Type B pancreatic cell (in vitro differentiated cells): ENCODE results near the gene RASSF5. TPM values are rescaled to one million over a fixed set of nuclear protein-coding genes. Genes with fewer than 3 reads are reported as not detected.

Source experiments
- DNase-seq: peaks from one replicate; pipeline ENCODE4 v3.0.0; 2021; ENCODE audit warnings: mixed read lengths; ENCODE audit not compliant: unreplicated experiment; ENCODE audit errors: extremely low spot score
- H3K27ac Mint-ChIP-seq: 2 replicates; pipeline ENCODE4 v1.8.0; 2021; ENCODE audit warnings: mild to moderate bottlenecking, mixed read lengths
- H3K27me3 Mint-ChIP-seq: 2 replicates; pipeline ENCODE4 v1.8.0; 2021; ENCODE audit warnings: mixed read lengths
- H3K36me3 Mint-ChIP-seq: 2 replicates; pipeline ENCODE4 v1.8.0; 2021; ENCODE audit warnings: mixed read lengths
- H3K4me1 Mint-ChIP-seq: one replicate; pipeline ENCODE4 v1.8.0; 2021; ENCODE audit warnings: mixed read lengths; ENCODE audit not compliant: unreplicated experiment
- H3K4me3 Mint-ChIP-seq: 2 replicates; pipeline ENCODE4 v1.8.0; 2021; ENCODE audit warnings: mild to moderate bottlenecking, mixed read lengths
- H3K9me3 Mint-ChIP-seq: 2 replicates; pipeline ENCODE4 v1.8.0; 2021; ENCODE audit warnings: mixed read lengths
- total RNA-seq: library from RNA; stranded (reverse); gene quantifications from 2 replicates; pipeline ENCODE4 v1.2.1, GENCODE V29; 2021; ENCODE audit warnings: low replicate concordance
- TF ChIP-seq, protein P1 (sequence below): fragments of 200-600 bp; sonication (generic); conservative IDR thresholded peaks from 2 replicates; pipeline ENCODE4 v1.5.0; 2021; ENCODE audit warnings: antibody characterized with exemption, mild to moderate bottlenecking

The RASSF5 gene
- total RNA-seq, 1 donor from 2014 or later = 3.8 TPM

DNA sequence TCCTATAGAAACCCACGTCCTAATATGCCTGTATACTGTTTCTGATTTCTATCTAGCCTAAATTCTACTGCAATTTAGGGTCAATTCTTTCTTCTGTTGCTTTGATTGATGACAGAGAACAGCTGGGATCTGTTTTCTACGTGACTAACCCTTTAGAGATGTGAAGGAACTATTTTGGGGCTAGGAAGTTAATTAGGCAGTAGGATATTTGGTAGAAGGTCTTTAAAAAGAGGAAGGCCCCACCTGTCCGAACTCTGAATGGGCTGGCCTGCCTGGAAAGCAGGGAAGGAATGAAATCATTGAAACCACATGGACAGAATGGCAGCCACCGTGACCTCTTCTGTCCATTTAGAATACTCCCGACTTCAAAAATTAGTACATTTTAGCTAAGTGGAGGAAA is 83.9 kb downstream of the RASSF5 start:
- no peak for DNase-seq
- Mint-ChIP-seq H3K27me3 (no peaks in the 10 kb centered on the region), H3K36me3 (peaks cover 32% of the 10 kb centered on the region), H3K4me3 (no peak overlapping the region), H3K4me1 (peaks cover 8% of the 10 kb centered on the region), H3K27ac (no peak overlapping the region), H3K9me3 (no peaks in the 10 kb centered on the region)
- TF ChIP-seq, protein P1, sequence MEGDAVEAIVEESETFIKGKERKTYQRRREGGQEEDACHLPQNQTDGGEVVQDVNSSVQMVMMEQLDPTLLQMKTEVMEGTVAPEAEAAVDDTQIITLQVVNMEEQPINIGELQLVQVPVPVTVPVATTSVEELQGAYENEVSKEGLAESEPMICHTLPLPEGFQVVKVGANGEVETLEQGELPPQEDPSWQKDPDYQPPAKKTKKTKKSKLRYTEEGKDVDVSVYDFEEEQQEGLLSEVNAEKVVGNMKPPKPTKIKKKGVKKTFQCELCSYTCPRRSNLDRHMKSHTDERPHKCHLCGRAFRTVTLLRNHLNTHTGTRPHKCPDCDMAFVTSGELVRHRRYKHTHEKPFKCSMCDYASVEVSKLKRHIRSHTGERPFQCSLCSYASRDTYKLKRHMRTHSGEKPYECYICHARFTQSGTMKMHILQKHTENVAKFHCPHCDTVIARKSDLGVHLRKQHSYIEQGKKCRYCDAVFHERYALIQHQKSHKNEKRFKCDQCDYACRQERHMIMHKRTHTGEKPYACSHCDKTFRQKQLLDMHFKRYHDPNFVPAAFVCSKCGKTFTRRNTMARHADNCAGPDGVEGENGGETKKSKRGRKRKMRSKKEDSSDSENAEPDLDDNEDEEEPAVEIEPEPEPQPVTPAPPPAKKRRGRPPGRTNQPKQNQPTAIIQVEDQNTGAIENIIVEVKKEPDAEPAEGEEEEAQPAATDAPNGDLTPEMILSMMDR = no peak

DNA sequence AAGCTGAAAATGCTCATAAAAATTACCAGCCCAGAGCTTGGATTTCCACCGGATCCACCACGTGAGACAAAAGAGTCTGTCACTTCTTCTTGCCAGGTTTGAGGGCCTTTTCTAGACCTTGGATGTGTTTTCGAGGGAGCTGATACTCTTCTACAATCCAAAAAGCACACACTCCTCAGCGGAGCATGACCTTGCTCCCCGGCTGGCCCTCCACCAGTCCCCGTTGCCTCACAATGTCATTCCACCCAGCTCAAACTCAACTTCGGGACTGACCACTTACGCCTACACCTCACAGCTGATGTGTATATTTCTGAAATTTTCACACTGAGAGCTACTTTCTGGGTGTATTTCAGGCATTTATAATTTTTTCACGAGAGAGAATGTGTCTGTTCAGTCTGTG is 84.4 kb downstream of the RASSF5 start:
- Mint-ChIP-seq H3K36me3 (peaks cover 33% of the 10 kb centered on the region), H3K4me1 (peaks cover 8% of the 10 kb centered on the region)

DNA sequence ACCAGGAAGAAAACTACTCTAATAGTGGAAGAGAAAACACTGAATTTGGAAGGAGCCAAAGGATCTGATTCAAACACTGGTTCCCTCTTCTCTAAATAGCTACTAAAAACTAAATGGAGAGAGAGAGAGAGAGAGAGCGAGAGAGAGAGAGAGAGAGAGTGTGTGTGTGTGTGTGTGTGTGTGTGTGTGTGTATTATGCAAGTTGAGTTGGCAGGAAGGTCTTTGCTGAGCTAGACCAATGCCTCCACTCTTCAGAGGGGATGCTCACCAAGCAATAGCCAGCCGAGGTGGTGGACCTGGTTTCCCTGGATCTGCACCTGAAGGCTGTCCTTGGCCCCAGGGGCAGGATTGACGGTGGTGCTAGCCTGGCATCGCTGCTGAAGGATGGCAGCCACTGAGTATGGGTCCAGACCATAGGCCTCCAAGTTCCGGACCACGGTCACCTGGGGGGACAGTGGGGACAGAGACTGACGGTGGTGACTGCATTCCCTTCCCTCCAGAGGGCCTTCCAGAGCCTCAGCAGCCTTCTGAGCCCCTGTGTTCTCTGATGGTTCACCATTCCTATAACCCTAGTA is 86.1 kb downstream of the RASSF5 start:
- TF ChIP-seq, protein P1 = no peak
- no peak for DNase-seq
- Mint-ChIP-seq H3K27ac (no peak overlapping the region), H3K9me3 (no peaks in the 10 kb centered on the region), H3K4me3 (no peak overlapping the region), H3K27me3 (no peaks in the 10 kb centered on the region), H3K36me3 (peaks cover 39% of the 10 kb centered on the region), H3K4me1 (no peaks in the 10 kb centered on the region)

More for the DNA sequence above, 84.4 kb downstream of the RASSF5 start:
- no peak for DNase-seq
- Mint-ChIP-seq H3K27me3 (no peaks in the 10 kb centered on the region), H3K27ac (no peak overlapping the region), H3K9me3 (no peaks in the 10 kb centered on the region), H3K4me3 (no peak overlapping the region)
- TF ChIP-seq, protein P1 = no peak

DNA sequence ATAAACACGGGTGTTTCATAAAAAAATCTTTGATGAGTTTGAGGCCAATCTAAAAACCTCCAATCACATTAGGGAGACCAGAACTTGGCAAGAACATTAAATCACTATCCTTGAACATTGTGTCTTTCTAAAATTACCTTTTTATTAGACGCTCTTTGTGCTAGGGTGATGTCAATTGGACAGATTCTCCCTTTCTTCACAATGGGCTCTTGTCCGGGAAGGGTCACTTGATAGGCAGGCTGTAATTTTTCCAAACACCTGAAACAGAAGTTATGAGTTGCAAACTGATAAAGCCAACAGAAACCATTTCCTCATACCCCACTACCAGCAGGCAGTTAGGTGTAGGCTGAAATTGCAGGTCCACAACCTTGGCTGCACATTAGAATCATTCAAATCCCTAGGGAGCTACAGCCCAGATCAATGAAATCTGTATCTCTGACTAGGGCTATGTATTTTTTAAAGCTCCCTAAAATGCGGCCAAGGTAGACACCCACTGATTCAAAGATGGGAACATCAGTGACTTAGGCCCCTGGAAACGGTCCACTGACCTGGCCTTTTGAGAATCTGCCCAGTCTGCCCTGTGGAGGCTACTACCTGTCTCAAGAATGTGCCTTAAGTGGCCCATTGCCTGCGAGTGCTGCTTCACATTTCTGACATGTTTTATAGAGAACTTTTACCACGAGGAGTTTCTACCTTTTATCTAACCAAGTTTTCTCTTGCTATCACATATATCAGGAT is 88.4 kb downstream of the RASSF5 start:
- no peaks in the 10 kb centered on the region for H3K4me1 Mint-ChIP-seq
- TF ChIP-seq, protein P1 = no peak
- H3K9me3 Mint-ChIP-seq = no peaks in the 10 kb centered on the region
- no peaks in the 10 kb centered on the region for H3K27me3 Mint-ChIP-seq
- peaks cover 32% of the 10 kb centered on the region for H3K36me3 Mint-ChIP-seq
- H3K4me3 Mint-ChIP-seq = no peak overlapping the region
- no peak for DNase-seq
- H3K27ac Mint-ChIP-seq = no peak overlapping the region

DNA sequence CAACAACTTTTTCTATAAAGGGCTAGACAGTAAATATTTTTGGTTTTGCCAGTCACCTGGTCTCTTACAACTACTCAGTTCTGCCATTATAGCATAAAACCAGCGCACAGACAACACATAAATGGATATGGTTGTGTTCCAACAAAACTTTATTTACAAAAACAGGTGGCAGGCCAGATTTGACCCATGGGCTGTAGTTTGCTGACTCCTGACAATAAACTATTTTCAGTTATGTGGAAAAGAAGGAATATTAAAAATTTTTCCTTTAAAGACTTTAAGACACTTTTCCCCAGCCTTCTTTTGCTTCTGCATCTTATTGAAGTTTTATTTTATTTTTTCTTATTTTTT is 89.0 kb downstream of the RASSF5 start:
- TF ChIP-seq, protein P1 = no peak
- Mint-ChIP-seq H3K36me3 (peaks cover 29% of the 10 kb centered on the region), H3K4me3 (no peak overlapping the region), H3K9me3 (no peaks in the 10 kb centered on the region), H3K27ac (no peak overlapping the region), H3K4me1 (no peaks in the 10 kb centered on the region), H3K27me3 (no peaks in the 10 kb centered on the region)
- DNase-seq = no peak
